ENCODE measurements around the gene SCP2D1. TPM values are rescaled to one million over a fixed set of nuclear protein-coding genes. Genes with fewer than 3 reads are reported as not detected.

SCP2D1 gene
- total and polyA plus RNA-seq, 9 of the 15 experiments (the other 6 are each of a cell fraction or from before 2014, with no cell fraction given) = not detected

DNA sequence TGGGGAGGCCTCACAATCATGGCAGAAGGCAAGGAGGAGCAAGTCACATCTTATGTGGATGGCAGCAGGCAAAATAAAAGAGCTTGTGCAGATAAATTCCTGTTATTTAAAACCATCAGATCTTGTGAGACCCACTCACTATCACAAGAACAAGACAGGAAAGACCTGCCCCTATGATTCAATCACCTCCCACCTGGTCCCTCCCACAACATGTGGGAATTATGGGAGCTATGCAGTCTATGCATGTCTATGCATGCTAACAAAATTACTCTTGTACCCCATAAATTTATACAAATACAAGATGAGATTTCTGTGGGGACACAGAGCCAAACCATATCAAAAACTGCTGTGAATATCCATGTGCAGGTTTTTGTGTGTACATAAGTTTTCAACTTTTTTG lies 25.6 kb upstream of the SCP2D1 start:
- CTCF ChIA-PET (ENCODE audit: low intra/inter-chr PET ratio) = no interaction called here
- Histone ChIP-seq H3K27me3 (ENCODE audit: control insufficient read depth in 2 of 2, insufficient read depth in 2 of 2, low read length in 2 of 2) (no peaks in the 10 kb centered on the region), H4K20me1 (replicated peaks; ENCODE audit: control insufficient read depth, insufficient read depth, low read length) (no peaks in the 10 kb centered on the region), H2AFZ (ENCODE audit: low read depth, low read length) (no peak overlapping the region), H3K9me1 (ENCODE audit: control insufficient read depth, insufficient read depth, low read length) (no peaks in the 10 kb centered on the region), H3K4me1 (replicated peaks in 1 of 2; ENCODE audit: control insufficient read depth in 2 of 2, insufficient read depth in 2 of 2, low read length in 2 of 2) (no peaks in the 10 kb centered on the region), H3K79me2 (ENCODE audit: control insufficient read depth, insufficient read depth, low read length) (no peaks in the 10 kb centered on the region), H3K36me3 (ENCODE audit: control insufficient read depth, insufficient read depth, low read length) (no peaks in the 10 kb centered on the region), H3K27ac (ENCODE audit: extremely low read depth, low read depth, low read length) (no peak overlapping the region), H3K9me3 (replicated peaks; ENCODE audit: control insufficient read depth, insufficient read depth, low read depth, low read length) (no peaks in the 10 kb centered on the region), H3K4me2 (ENCODE audit: insufficient read depth, low read length) (no peak overlapping the region), H3K9ac (ENCODE audit: insufficient read depth in 1 of 2, low read depth in 2 of 2, low read length in 2 of 2) (no peak overlapping the region), H3K4me3 (no peak overlapping the region)
- in situ Hi-C loops (cut with MboI) (no loop called here), intact Hi-C loops (cut with micrococcal nuclease) (no loop called here)
- POLR2A ChIA-PET = no interaction called here
- DNase-seq (ENCODE audit: extremely low read depth in 1 of 4, low spot score in 3 of 4) (no peak), FAIRE-seq (no peak), ATAC-seq (no peak)
- no peak for TF ChIP-seq ZNF217 (CRISPR knock-in tag; IDR thresholded peaks at IDR 0.05)
- no peak for TF ChIP-seq FOXP1 (CRISPR knock-in tag; IDR thresholded peaks at IDR 0.05)
- no peak for TF ChIP-seq GABPB2 (CRISPR knock-in tag; conservative IDR thresholded peaks at IDR 0.05)
- no peak for TF ChIP-seq KLF6 (CRISPR knock-in tag; IDR thresholded peaks at IDR 0.05; ENCODE audit: borderline replicate concordance)
- TF ChIP-seq, protein P1, sequence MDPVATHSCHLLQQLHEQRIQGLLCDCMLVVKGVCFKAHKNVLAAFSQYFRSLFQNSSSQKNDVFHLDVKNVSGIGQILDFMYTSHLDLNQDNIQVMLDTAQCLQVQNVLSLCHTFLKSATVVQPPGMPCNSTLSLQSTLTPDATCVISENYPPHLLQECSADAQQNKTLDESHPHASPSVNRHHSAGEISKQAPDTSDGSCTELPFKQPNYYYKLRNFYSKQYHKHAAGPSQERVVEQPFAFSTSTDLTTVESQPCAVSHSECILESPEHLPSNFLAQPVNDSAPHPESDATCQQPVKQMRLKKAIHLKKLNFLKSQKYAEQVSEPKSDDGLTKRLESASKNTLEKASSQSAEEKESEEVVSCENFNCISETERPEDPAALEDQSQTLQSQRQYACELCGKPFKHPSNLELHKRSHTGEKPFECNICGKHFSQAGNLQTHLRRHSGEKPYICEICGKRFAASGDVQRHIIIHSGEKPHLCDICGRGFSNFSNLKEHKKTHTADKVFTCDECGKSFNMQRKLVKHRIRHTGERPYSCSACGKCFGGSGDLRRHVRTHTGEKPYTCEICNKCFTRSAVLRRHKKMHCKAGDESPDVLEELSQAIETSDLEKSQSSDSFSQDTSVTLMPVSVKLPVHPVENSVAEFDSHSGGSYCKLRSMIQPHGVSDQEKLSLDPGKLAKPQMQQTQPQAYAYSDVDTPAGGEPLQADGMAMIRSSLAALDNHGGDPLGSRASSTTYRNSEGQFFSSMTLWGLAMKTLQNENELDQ (CRISPR knock-in tag; IDR thresholded peaks at IDR 0.05; ENCODE audit: borderline replicate concordance) = no peak
- no peak for TF ChIP-seq RUNX1 (IDR thresholded peaks at IDR 0.05; ENCODE audit: low read depth)
- no peak for TF ChIP-seq BRD4 (IDR thresholded peaks at IDR 0.05)
- no peak for TF ChIP-seq NR4A1 (CRISPR knock-in tag; IDR thresholded peaks at IDR 0.05)
- no peak for TF ChIP-seq NR4A1 (tag; IDR thresholded peaks at IDR 0.05)
- TF ChIP-seq TFAM (CRISPR knock-in tag; conservative IDR thresholded peaks at IDR 0.05) = no peak
- no peak for TF ChIP-seq TCFL5 (CRISPR knock-in tag; conservative IDR thresholded peaks at IDR 0.05)
- TF ChIP-seq RBM34 (IDR thresholded peaks at IDR 0.05; ENCODE audit: borderline replicate concordance, insufficient read depth, low read length) = no peak
- no peak for TF ChIP-seq ZNF778 (CRISPR knock-in tag; IDR thresholded peaks at IDR 0.05)
- no peak for TF ChIP-seq ZBTB2 (IDR thresholded peaks at IDR 0.05)
- BruUV-seq (replicated peaks) = no TSS peak

Measured in K562 (cell line).